Astrocyte of the cerebellum (primary cell): Measurements from ENCODE around the gene DNMT3A.

Experiments used
- DNase-seq: peaks from one replicate; pipeline ENCODE4 v3.0.0-alpha.2; 2011; ENCODE audit warnings: low read depth
- H3K4me3 ChIP-seq: 2 replicates; pipeline ENCODE4 v1.5.1; 2011; ENCODE audit warnings: mild to moderate bottlenecking, low read depth, low read length, moderate library complexity
- CTCF ChIP-seq: IDR thresholded peaks from 2 replicates; pipeline ENCODE4 v1.5.1; 2012; ENCODE audit warnings: low read length, low read depth, moderate library complexity, mild to moderate bottlenecking; ENCODE audit errors: missing control alignments
- in situ Hi-C: cut with HindIII; loops from 2 replicates; pipeline ENCODE4 v1.10.0; 2017; ENCODE audit warnings: low sequenced_read_pairs

Gene DNMT3A

GRCh38 chr2:25340181-25340921 lies 1.4 kb downstream of the DNMT3A start:
- TF ChIP-seq CTCF = no peak
- in situ Hi-C loops = no loop called here
- DNase-seq = no peak
- H3K4me3 ChIP-seq = peak overlapping the region; percentile 54

GRCh38 chr2:25339791-25340180 lies 1.9 kb downstream of the DNMT3A start:
- H3K4me3 ChIP-seq = peak overlapping the region; percentile 54
- in situ Hi-C loops = no loop called here
- no peak for TF ChIP-seq CTCF
- no peak for DNase-seq

- no peak for DNase-seq
- in situ Hi-C loops = no loop called here
- no peak for TF ChIP-seq CTCF
- H3K4me3 ChIP-seq = no peak overlapping the region
Observed at GRCh38 chr2:25339211-25339674, 2.5 kb downstream of the DNMT3A start.

- no peak for TF ChIP-seq CTCF
- H3K4me3 ChIP-seq = no peak overlapping the region
- no peak for DNase-seq
- in situ Hi-C loops = no loop called here
Observed at GRCh38 chr2:25338401-25338800, 3.3 kb downstream of the DNMT3A start.

GRCh38 chr2:25337891-25338290 lies 3.8 kb downstream of the DNMT3A start:
- no peak for TF ChIP-seq CTCF
- no peak overlapping the region for H3K4me3 ChIP-seq
- in situ Hi-C loops = no loop called here
- no peak for DNase-seq

- DNase-seq = no peak
- TF ChIP-seq CTCF = no peak
- in situ Hi-C loops = no loop called here
- no peak overlapping the region for H3K4me3 ChIP-seq
Observed at GRCh38 chr2:25337276-25337675, 4.4 kb downstream of the DNMT3A start.
